ENCODE measurements around the gene RAPGEF5.

- TF ChIP-seq CTCF (IDR thresholded peaks at IDR 0.05) = no peak
- no peak for TF ChIP-seq POLR2A (IDR thresholded peaks at IDR 0.05)
These were observed 264.0 kb downstream of the RAPGEF5 start for GRCh38 chr7:22093001-22093400.
